CD4-positive, alpha-beta T cell (primary cell): ENCODE measurements around the gene FANCL. TPM values are rescaled to one million over a fixed set of nuclear protein-coding genes. Genes with fewer than 3 reads are reported as not detected.

Experiments used
- ATAC-seq: fragments of 200-7000 bp; cut with Tn5 transposase; one replicate; pipeline ENCODE4 v1.10.0; 2022; ENCODE audit warnings: mild to moderate bottlenecking; ENCODE audit not compliant: poor library complexity
- CTCF ChIA-PET: fragments of 350-600 bp; sonication (Branson Sonifier 250); formaldehyde crosslinking; loops from one replicate; lab custom pipeline; 2021; ENCODE audit warnings: antibody characterized with exemption, inconsistent platforms; lab: Charles Lee
- POLR2A ChIA-PET: fragments of 350-600 bp; sonication (Branson Sonifier 250); formaldehyde crosslinking; loops from one replicate; lab custom pipeline; 2021; ENCODE audit warnings: antibody characterized with exemption, inconsistent platforms; lab: Charles Lee
- DNase-seq, 14 experiments: peaks; one replicate each; pipeline ENCODE4 v3.0.0-alpha.2; 2013 to 2020; ENCODE audit warnings: mixed read lengths in 2 of 14
- H3K27ac ChIP-seq, 2 donors: one replicate each; pipeline versions ENCODE4 v1.5.1 to v1.7.0; 2013; ENCODE audit warnings: low read length in 2 of 2, low read depth in 1 of 2, mild to moderate bottlenecking in 1 of 2
- H3K27me3 ChIP-seq, 2 experiments: 1 replicate in 1 of 2; 2 replicates in 1 of 2; pipeline versions ENCODE4 v1.6.1 to v1.7.0; 2013; ENCODE audit warnings: low read length in 2 of 2, control low read depth in 1 of 2, mild to moderate bottlenecking in 1 of 2, moderate library complexity in 1 of 2; ENCODE audit not compliant: insufficient read depth in 2 of 2, control insufficient read depth in 1 of 2
- H3K36me3 ChIP-seq: one replicate; pipeline ENCODE4 v1.6.1; 2013; ENCODE audit warnings: low read length, control low read depth; ENCODE audit not compliant: insufficient read depth
- H3K4me1 ChIP-seq: one replicate; pipeline ENCODE4 v1.6.1; 2013; ENCODE audit warnings: low read length, control low read depth; ENCODE audit not compliant: insufficient read depth
- H3K4me3 ChIP-seq: one replicate; pipeline ENCODE4 v1.5.1; 2013; ENCODE audit warnings: mild to moderate bottlenecking, low read length, moderate library complexity
- H3K9me3 ChIP-seq, 2 experiments: 1 replicate in 1 of 2; 2 replicates in 1 of 2; pipeline versions ENCODE4 v1.6.1 to v1.7.0; 2013; ENCODE audit warnings: low read length in 2 of 2, mild to moderate bottlenecking in 2 of 2, control low read depth in 1 of 2, moderate library complexity in 1 of 2; ENCODE audit not compliant: control insufficient read depth in 1 of 2, insufficient read depth in 1 of 2
- H3K27ac Mint-ChIP-seq: one replicate; pipeline ENCODE4 v1.8.0; 2020; ENCODE audit warnings: mixed read lengths
- H3K27me3 Mint-ChIP-seq: one replicate; pipeline ENCODE4 v1.8.0; 2021; ENCODE audit warnings: mixed read lengths
- H3K36me3 Mint-ChIP-seq: one replicate; pipeline ENCODE4 v1.8.0; 2021; ENCODE audit warnings: low read depth, mixed read lengths
- H3K4me1 Mint-ChIP-seq: one replicate; pipeline ENCODE4 v1.8.0; 2021; ENCODE audit warnings: low read depth, mixed read lengths
- H3K4me3 Mint-ChIP-seq: one replicate; pipeline ENCODE4 v1.8.0; 2020; ENCODE audit warnings: mild to moderate bottlenecking, mixed read lengths
- H3K9me3 Mint-ChIP-seq: one replicate; pipeline ENCODE4 v1.8.0; 2020; ENCODE audit warnings: mixed read lengths
- intact Hi-C, 2 experiments: fragments of 100-400 bp; cut with DNase I in 1 of 2; cut with micrococcal nuclease in 1 of 2; formaldehyde crosslinking; loops; one replicate each; pipeline versions ENCODE4 v1.15.1 to v1.9.0; 2023 to 2025; cut with DNase I, micrococcal nuclease
- total RNA-seq, 174 experiments: library from RNA in 2 of 174; stranded (reverse) in 2 of 174; gene quantifications; one replicate each; pipeline ENCODE4 v1.2.3 and lab custom pipeline; 2021 to 2026
- TF ChIP-seq, protein P1 (sequence below): fragments of 200-600 bp; IDR thresholded peaks from one replicate; pipeline ENCODE4 v1.8.0; 2022; ENCODE audit warnings: antibody characterized with exemption, mild to moderate bottlenecking

FANCL gene
- total RNA-seq, 2 experiments from 2014 or later: 4.6 to 5.5 TPM

DNA sequence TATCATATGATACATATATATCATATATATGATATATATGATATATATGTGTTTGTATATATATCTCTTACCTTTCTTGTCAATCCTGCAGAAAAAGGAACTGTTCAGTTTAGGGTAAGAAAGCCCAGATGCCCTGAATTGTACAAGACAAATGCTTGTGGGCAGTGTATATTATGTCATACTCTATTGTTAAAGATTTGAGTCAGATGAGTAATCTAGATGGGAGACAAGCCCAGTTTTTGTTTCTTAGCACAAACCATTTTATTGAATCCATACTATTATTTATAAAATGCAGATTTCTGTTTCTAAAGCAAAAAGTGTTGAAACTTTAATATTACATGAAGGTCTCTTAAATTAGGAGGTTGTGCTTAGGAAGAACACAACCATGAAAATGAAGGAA is 103.9 kb downstream of the FANCL start:
- Mint-ChIP-seq H3K4me3 (no peak overlapping the region), H3K27ac (no peak overlapping the region), H3K4me1 (no peaks in the 10 kb centered on the region), H3K9me3 (no peaks in the 10 kb centered on the region), H3K27me3 (no peaks in the 10 kb centered on the region), H3K36me3 (peaks cover 56% of the 10 kb centered on the region)
- ChIA-PET CTCF (no interaction called here), POLR2A (no interaction called here)
- no peak for DNase-seq
- Histone ChIP-seq H3K27me3 (no peaks in the 10 kb centered on the region), H3K4me3 (no peak overlapping the region), H3K27ac (no peak overlapping the region), H3K4me1 (no peaks in the 10 kb centered on the region), H3K9me3 (no peaks in the 10 kb centered on the region), H3K36me3 (peaks cover 11% of the 10 kb centered on the region)
- TF ChIP-seq, protein P1, sequence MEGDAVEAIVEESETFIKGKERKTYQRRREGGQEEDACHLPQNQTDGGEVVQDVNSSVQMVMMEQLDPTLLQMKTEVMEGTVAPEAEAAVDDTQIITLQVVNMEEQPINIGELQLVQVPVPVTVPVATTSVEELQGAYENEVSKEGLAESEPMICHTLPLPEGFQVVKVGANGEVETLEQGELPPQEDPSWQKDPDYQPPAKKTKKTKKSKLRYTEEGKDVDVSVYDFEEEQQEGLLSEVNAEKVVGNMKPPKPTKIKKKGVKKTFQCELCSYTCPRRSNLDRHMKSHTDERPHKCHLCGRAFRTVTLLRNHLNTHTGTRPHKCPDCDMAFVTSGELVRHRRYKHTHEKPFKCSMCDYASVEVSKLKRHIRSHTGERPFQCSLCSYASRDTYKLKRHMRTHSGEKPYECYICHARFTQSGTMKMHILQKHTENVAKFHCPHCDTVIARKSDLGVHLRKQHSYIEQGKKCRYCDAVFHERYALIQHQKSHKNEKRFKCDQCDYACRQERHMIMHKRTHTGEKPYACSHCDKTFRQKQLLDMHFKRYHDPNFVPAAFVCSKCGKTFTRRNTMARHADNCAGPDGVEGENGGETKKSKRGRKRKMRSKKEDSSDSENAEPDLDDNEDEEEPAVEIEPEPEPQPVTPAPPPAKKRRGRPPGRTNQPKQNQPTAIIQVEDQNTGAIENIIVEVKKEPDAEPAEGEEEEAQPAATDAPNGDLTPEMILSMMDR: no peak
- no peak for ATAC-seq
- intact Hi-C loops: no loop called here

DNA sequence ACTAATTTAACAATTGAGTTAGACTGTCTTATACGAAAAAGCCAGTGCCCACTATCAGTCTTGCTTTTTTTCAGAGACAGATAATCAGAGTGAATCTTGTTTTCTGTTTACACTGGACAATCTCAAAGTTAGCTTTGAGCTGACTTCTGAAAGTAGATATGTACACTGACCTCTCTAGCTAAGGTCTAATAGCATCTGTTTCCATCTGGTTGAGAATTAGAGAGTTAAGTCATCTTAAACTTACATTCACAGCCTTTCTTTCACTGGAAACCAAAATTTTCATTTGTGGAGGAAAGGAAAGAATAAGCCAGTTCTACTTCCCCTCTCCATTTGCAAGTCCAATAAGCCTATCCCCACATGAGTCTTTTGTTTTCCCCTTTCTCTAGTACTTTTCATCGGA is 105.3 kb downstream of the FANCL start:
- TF ChIP-seq, protein P1: no peak
- Mint-ChIP-seq H3K27ac (no peak overlapping the region), H3K27me3 (no peaks in the 10 kb centered on the region), H3K4me1 (no peaks in the 10 kb centered on the region), H3K4me3 (no peak overlapping the region), H3K36me3 (peaks cover 57% of the 10 kb centered on the region), H3K9me3 (no peaks in the 10 kb centered on the region)
- intact Hi-C loops: no loop called here
- H3K4me1 ChIP-seq: no peaks in the 10 kb centered on the region
- DNase-seq (no peak), ATAC-seq (no peak)
- peaks cover 16% of the 10 kb centered on the region for H3K36me3 ChIP-seq
- CTCF ChIA-PET: no interaction called here
- no peak overlapping the region for H3K4me3 ChIP-seq
- no peaks in the 10 kb centered on the region for H3K27me3 ChIP-seq
- H3K9me3 ChIP-seq: no peaks in the 10 kb centered on the region
- no peak overlapping the region for H3K27ac ChIP-seq
- POLR2A ChIA-PET: no interaction called here

DNA sequence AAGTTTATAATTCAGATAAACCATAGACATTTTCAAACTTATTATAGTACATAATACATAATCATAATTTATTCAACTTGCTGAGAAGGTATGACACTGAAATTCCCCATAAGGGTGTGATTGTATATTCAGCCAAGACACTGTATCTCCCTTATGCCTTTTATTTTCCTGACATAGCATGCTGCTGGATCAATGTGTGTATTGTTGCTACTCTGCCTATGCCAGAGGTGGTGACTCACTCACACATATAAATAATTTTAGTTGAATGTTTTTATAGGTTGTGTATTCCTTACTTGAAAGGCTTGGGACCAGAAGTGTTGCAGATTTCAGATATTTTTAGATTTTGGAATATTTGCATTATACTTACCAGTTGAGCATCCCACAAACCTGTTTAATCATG is 107.7 kb downstream of the FANCL start:
- no peak overlapping the region for H3K27ac Mint-ChIP-seq

More for the DNA sequence above, 107.7 kb downstream of the FANCL start:
- POLR2A ChIA-PET: no interaction called here
- H3K36me3 Mint-ChIP-seq: peaks cover 40% of the 10 kb centered on the region
- Histone ChIP-seq H3K36me3 (peaks cover 5% of the 10 kb centered on the region), H3K4me3 (no peak overlapping the region), H3K27me3 (no peaks in the 10 kb centered on the region), H3K27ac (no peak overlapping the region), H3K9me3 (no peaks in the 10 kb centered on the region), H3K4me1 (no peaks in the 10 kb centered on the region)
- intact Hi-C loops: no loop called here
- H3K9me3 Mint-ChIP-seq: no peaks in the 10 kb centered on the region
- TF ChIP-seq, protein P1: no peak
- CTCF ChIA-PET: no interaction called here
- H3K4me3 Mint-ChIP-seq: no peak overlapping the region
- H3K27me3 Mint-ChIP-seq: no peaks in the 10 kb centered on the region
- no peaks in the 10 kb centered on the region for H3K4me1 Mint-ChIP-seq
- DNase-seq (no peak), ATAC-seq (no peak)
